HG03280 (cell line): ENCODE measurements around the gene PLEKHG3.

ENCODE experiments used
- ATAC-seq: cut with Tn5 transposase; IDR thresholded peaks from one replicate; pipeline ENCODE4 v1.9.1; 2021; ENCODE audit warnings: mild to moderate bottlenecking, moderate library complexity; ENCODE audit not compliant: unreplicated experiment

PLEKHG3 gene

DNA sequence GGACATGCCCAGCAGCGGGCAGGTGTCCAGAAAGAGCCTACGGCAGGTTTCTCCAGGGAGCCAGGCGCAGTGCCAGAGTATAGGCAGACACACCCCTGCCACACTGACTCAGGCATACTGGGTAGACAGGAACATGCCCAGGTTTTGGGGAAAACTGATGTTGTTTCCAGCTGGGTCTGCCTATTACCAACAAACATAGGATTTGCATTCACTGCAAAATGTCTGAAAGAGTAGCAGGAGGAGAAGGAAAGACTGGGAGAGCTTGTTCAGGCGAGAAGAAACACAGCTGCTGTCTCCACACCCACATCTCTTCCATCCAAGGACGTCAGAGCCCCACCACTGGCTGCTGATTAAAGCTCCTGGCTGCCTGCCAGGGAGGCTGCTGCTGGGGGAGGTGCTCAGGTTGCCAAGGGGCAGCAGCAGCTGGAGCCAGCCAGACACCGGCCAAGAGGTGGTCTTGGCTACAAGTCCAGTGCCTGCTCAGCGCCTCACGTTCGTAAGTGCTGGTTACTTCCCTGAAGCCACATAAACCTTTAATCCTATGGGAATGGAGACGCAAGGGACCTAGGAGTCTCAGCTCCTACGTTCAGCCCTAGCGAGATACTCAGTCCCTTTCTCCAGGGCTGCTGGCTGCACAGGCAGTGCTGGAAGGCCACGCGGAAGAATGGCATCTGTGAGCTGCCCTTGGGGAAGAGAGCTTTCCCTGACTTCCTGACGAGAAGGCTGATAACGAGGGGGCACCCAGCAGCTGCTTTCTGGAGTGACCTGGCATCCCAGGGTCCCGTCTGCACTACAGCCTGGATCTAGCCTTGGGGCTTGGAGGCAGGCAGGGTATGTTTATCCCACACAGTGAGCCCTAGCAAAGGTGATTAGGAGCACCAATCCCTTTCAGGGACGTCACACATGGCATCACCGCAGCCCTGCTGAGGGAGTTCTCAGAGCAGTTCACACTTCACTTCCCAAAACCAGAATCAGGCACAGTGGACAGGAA is 58.1 kb downstream of the PLEKHG3 start:
- ATAC-seq: no peak

DNA sequence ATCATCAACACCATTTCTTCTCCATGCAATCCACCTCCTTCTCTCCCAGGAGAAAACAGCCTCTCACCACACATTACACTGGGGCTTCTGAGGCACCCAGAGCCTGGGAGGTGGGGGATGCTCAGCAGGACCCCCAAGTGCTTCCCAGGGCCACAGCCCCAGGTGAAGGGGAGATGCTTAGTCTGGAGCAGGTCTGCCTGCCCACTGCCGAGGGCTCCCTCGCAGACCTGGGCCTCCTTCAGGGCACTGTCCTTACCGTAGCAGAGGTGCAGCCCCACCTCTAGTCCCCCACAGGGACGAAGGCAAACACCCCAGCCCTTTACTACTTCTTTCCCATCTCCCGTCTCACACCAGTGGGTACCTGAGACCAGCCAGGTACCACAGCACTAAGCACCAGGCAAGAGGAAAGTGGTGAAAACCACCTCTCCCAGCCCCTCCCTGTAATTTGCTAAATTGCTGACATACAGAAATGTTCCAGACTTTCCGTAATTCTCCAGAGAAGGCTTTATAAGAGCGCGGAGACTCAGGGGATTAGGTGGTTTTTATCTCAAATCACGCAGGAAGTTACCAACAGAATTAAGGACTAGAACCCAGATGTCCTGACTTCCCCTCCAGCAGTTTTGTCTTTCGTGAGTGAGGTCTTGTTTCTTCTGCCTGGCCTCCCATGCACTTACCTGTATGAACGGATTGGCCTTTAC is 59.0 kb downstream of the PLEKHG3 start:
- ATAC-seq: no peak

DNA sequence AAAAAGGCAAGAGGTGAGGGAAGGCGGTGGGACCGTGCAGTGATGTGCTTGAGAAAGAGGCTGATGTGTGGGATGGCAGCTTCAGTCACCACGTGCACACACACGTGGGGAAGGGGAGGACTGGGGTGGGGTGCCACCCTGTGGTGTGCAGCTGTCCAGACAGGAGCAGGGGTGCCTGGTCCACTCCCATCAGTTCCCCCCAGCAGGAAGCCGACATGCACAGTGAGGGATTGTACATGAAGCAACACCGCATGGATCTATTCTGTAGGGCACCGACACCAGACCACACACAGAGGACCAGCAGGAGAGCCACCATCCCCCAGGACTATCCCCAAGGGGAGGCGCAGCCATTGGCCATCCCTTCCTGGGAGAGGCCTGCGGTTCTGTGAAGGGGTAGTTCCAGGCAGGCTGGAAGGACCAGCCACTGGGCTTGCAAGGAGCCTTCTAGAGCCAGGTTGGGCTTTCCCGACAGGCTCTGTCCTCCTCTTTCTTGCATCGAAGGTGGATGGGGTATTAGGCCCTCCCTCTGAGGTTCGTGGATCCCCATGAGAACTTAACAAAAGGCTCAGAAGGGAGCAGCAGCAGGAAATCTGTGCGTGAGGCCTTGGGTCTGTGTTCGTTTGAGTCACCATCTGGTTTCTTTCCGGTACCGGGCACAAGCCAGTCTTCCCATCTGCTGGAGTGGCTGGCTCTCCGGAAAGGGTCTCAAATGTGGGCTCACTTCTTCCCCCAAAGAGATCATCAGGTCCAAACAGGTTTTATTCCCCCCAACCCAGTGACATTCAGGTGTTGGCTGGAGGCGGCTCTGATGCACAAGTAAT is 59.8 kb downstream of the PLEKHG3 start:
- no peak for ATAC-seq

DNA sequence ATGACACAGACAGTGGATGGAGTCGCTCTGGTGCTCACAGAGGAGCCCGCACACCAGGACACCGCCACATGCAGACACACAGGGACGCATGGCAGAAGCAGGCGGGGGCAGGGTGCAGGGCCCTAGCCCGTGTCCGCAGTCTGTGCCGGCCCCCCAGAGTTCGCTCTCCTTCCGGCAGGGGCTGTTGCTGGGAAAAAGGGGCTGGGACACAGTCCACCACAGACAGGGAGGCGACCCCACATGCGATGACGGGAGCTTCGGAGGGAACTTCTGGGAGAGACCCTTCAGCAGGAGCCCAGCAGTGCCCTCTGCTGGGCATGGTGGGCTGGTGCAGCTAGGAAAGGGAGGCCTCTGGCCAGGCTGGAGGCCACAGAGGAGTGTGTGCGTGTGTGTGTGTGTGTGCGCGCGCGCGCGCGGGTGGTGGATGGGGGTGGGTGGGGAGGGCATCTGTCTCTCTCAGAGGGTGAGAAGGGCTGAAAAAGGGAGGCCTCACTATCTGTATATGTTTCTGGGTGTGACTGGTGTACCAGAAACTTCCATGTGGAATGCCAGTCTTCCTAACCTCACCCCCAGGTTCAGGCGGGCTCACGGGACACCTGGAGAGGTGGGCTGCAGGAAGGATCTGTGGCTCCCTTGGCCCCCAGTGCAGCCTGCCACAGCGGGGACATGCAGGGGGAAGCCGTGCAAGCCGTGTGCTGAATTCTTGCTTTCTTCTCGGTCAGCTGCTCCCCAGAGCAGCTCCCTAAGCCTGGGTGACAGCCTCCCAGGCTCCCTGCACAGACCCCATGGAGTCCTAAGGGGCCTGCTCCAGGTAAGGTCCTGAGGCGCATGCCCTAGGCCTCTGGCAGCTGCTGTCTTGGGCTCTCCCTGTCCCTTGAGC is 60.7 kb downstream of the PLEKHG3 start:
- ATAC-seq: no peak

DNA sequence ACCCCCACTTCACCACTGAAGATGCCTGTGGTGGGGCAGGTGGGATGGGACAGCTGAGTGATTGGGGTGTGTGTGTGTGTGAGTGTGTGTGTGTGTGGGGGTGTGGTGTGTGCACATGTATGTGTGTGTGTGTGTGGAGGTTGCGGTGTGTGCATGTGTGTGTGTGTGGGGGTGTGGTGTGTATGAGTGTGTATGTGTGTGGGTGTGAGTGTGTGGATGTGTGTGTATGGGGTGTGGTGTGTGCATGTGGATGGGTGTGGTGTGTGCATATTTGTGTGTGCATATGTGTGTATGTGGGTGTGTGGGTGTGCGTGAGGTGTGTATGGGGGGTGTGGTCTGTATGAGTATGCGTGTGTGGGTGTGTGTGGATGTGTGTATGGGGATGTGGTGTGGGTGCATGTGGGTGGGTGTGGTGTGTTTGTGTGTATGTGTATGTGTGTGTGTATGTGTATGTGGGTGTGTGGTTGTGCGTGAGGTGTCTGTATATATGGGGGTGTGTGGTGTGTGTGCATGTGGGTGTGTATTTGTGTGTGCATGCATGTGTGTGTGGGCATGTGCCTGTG is 61.6 kb downstream of the PLEKHG3 start:
- ATAC-seq: no peak

DNA sequence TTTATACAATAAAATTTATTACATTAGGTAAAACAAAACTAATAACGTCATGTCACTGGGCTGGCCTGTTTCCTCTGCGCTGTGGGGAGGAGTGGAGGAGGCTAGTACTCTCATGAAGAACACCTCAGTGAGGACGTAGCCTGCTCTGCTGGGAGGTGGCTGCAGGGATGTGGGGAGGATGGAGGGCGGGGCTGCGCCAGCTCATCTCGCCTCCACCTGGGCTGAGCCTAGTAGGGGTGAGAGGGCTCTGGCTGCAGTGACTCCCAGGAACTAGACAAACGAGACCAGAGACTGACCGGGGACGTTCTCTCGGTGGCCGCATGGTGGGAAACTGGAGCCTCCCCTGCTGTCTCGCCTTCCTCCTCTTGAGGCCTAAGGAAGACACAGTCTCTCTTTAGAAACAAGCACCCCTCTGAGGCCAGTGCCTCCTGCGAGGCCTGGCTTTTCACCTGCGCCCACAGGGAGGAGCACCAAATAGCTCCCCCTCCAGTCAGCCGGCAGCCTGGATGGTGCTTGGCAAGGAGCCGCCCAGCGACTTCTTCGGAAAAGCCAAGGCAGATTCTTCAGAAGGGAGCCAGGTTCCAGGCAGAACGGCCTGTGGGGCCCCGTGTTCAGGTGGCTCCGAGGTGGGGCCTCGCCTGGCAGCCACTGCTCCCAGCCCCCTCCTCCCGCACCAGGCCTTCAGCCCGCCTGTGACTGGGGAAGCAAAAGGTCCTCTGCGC is 62.4 kb downstream of the PLEKHG3 start:
- ATAC-seq: no peak

DNA sequence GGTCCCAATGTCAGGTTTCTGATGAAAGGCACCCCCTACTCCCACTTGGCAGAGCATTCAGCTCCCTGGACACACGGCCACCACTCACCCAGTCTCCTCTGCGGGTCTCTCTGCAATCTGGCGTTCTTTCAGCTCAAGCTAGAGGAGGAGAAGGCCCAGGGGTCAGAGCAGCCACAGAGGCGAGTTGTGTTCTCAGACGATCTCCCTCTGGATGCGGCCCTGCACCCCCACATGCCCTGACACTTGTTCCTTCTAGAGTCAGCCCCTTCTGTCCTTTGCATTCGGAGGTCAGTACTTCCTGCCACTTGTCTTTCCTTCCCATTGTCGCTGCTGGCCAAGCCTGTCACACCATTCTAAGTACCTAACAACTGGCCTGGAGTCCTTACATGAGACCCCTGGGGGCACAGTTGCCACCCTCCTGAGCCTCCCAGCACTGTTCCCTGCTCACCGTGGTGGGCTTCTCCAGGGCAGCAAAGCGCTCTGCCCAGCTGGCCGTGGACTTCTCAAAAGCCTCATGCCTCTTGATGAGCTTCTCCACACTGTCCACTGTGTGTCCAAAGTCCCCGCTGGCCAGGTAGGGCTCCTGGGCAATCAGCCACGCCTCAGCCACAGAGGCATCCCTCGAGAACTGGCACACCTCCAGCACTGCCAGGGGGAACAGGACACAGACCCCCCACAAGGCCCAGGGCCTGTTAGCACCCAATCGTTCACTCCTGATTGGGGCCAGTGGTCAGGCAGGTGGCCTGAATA is 63.2 kb downstream of the PLEKHG3 start:
- no peak for ATAC-seq

DNA sequence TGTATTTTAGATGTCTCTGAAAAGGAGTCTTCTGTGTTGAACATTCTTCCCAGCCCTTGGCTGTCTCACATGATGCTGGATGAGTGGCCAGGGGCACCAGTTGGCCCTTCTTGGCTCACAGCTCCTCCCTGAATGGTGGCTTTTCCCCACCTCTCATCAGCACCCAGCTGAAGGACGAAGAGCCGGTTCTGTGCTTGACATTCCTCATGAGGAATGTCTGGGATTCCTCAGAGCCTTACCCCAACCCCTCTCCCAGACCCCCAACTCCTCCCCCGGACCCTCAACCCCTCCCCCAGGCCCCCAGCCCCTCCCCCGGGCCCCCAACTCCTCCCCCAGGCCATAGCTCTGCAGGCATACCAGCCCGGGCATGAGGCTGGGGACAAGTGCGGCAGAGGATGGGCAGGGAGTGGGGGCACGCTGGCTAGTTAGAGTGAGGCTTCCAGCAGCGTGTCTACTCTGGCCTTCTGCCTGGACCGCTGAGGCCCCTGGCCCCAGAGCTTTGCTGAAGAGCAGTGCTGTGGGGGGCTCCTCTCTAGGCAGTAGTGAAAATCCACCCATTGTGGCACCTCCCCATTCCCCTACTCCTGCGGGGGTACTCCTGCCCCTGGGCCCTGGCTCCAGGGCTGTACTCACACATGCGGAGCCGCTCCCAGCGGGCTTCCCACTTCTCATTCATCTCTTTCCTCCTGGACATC is 64.3 kb downstream of the PLEKHG3 start:
- no peak for ATAC-seq

DNA sequence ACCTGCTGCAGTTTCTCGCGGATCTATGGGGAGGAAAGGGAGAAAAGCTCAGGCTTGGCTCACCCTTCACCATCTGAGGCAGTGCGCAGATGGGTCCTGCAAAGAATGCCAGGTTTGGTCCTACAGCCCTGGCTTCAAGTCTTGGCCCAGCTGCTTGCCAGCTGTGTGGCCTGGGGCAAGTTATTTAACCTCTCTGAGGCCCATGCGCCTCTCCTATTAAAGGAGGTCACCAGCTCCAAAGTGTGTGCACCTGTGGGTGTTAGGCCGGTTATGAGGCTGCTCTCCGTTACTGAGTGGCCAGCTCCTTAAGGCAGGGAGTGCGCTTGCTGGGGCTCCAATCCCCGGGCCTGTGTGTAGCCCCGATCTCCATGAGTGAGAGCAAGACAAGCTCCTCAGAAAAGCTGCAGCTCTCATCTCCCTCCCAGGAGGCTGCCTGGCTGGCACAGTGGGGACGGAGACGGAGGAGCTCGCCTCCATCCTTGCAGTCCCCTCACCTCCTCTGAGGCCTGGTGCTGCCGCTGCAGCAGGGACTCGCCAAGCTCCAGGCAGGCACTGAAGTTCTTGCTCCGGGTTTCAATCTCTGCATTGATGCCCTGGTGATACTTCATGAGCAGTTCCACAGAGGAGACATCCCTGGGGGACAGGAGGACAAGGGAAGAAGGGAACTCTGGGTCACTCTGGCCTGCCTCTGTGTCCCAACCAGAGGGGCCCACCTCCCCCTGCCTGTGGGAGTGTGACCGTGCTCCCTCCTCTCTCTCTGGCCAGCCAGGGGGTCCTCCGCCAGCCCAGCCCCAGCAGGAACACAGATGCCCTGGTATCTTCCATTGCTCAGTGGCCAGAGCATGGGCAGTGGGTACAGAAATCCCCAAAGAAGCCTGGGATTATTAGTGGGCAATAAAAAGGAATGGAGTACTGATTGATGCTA is 65.1 kb downstream of the PLEKHG3 start:
- no peak for ATAC-seq

DNA sequence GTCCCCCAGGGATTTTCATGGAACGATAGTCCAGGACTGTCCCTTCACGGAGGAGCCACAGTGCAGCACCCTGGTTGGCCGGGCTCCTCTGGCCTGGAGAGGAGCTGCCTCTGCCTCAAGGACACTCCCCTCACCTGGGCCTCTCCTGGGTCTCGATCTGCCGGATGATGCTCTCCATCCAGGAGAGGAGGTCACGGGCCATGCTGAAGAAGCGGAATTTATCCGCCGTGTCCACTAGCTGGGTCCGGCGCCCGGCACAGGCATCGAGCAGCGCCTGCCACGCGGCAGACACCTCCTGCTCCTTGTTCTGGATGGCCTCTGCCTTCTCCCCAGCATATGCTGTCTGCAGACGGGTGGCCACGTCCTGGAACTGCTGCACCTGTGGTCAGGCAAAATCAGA is 66.5 kb downstream of the PLEKHG3 start:
- no peak for ATAC-seq

DNA sequence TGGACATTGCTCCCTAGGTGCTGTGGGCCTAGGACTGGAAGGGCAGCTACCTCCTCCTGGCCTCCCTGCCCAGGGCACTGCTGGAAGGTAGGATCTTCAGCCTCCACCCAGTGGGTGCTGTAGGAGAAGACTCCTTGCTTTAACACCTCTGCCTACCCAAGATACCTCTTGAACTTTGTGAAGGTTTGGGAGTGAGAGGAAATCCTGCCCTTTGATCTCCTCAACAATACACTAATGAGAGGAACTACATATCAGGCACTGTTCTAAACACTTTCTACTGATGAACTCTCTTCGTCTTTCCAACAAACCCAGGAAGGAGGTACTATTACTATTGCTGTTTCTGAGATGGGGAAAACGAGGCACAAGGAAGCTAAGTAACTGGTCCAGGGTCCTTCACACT is 66.9 kb downstream of the PLEKHG3 start:
- ATAC-seq: no peak

DNA sequence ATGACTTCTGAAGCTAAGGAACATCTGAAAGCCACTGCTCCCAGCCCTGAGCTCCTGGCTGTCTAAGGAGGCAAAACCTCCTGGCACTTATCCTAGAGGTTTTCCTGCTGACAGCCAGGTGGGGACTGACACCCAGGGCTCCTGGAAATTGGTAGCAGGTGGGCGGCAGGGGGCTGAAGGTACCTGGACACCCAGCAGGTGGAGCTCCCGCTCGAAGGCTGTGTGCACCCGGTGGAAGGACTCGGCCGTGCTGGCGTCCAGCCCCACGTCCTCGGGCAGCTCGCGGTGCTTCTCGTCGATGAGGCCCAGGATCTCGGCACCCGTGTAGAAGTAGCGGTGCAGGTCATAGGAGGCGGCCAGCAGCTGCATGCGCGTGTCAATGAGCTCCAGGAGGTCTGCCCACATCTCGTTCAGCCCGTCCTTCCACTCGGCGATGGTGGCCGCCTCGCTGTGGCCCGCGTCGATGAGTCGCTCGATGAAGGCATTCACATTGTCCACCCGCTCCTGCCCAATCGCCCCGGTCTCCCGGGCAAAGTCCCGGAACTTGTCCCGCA is 68.2 kb downstream of the PLEKHG3 start:
- ATAC-seq: no peak

DNA sequence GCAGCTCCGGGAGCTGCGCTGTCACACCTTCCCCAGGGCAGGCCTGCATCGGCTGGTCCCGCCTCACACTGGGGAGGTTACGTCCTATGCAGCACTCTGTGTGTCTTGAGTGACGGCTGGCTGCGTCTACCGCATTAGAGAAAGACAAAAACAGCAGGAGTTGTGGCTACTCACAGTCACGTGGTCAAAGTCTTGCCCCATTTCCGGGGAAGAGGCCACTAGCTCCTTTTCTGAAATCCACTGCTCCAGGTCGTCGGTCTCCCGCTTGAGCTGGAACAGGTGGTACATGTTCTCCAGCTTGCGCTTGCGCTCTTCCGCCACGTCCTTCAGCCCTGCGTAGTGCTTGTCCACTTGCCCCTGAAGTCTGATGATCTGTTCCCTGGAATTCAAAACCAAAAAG is 68.8 kb downstream of the PLEKHG3 start:
- ATAC-seq: no peak

DNA sequence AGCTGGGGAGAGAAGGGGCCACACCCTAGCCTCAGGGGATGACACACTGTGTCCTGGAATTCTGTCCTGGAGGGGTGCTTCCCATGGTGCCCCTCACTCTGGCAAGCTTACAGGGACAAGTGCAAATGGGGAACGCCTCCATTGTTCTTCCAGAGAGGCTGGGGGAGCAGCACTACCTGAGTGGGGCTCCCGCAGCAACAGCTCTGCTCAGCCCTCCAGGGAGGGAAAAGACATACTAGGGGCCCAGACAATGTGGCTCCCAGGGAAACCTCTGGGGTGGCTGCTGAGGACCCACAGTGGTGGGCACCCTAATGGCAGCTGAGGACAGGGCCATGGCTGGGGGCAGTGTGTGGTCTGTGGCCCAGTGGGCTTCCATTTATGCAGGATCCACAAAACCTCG is 69.4 kb downstream of the PLEKHG3 start:
- no peak for ATAC-seq

DNA sequence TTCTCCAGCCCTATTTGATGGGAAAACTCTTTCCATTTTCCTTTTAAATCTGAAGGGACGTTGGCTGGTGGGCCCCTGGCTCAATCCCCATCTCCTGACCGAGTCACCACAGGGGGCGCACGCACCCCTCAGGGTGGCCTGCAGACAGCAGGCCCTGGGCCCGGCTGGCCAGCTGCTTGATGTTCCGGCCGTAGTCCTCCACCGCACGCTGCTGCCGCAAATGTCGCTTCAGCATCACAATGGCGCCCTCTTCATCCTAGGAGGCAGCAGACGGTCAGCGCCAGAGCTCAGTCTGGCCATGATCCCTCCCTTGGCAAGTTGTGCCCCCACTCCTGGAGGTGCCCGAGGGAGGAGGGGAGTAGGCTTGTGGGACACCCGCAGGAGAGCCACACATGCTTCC is 70.0 kb downstream of the PLEKHG3 start:
- no peak for ATAC-seq

DNA sequence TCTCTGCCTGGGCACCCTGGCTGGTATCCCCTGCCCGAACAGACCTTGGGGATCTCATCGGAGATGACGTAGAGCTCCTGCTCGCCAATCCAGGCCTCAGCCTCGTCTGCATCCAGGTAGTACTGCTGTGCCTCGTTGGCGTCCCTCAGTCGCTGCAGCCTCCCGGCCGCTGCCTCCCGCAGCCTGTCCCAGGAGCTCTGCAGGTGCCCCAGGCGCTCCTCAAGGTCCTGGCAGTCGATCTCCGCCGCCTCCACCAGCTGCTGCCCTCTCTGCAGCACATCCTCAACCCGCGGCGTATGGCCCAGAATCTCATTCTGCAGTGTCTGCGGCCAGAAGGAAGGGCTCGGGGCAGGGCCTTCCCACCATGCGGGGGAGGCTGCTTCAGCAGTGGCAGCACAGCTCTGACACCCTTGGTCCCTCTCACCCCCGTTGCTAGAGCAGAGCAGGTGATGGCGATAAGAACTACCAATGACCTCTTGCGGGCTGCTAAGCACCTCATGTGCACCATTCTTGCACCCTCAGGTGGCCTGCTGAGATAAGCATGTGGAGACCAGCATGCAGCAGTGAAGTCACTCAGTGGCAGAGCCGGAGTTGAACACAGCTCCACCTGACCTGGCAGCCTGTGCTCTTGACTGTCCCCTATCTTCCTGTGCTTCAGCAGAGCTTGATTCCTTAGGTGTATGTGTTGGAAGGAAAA is 71.0 kb downstream of the PLEKHG3 start:
- no peak for ATAC-seq
